Lower lobe of right lung (tissue), 2 donors: ENCODE results near the gene DOCK10. TPM values are rescaled to one million over a fixed set of nuclear protein-coding genes. Genes with fewer than 3 reads are reported as not detected.

Source experiments
- ATAC-seq, 2 donors: fragments of 200-7000 bp; cut with Tn5 transposase; one replicate each; pipeline ENCODE4 v1.9.1; 2020 to 2022; ENCODE audit warnings: mild to moderate bottlenecking in 2 of 2, moderate library complexity in 2 of 2
- DNase-seq: peaks from one replicate; pipeline ENCODE4 v3.0.0-alpha.2; 2020
- H3K27ac ChIP-seq: fragments of 200-600 bp; one replicate; pipeline ENCODE4 v1.8.0; 2022
- H3K27me3 ChIP-seq: fragments of 200-600 bp; one replicate; pipeline ENCODE4 v1.8.0; 2022; ENCODE audit warnings: low read depth
- H3K36me3 ChIP-seq: fragments of 200-600 bp; one replicate; pipeline ENCODE4 v1.8.0; 2022; ENCODE audit warnings: mild to moderate bottlenecking
- H3K4me1 ChIP-seq: fragments of 200-600 bp; one replicate; pipeline ENCODE4 v1.8.0; 2022
- H3K4me3 ChIP-seq: fragments of 200-600 bp; one replicate; pipeline ENCODE4 v1.8.0; 2022; ENCODE audit warnings: mild to moderate bottlenecking
- H3K9me3 ChIP-seq: fragments of 200-600 bp; one replicate; pipeline ENCODE4 v1.8.0; 2022
- intact Hi-C: fragments of 100-400 bp; cut with DNase I; formaldehyde crosslinking; loops from one replicate; pipeline ENCODE4 v1.11.0; 2022
- total RNA-seq: library from RNA; stranded (reverse); fragmentation: NEBNext Ultra II Directional; extraction: Animal tissue kit (Norgen Biotek cat#: 25700); gene quantifications from one replicate; pipeline ENCODE4 v1.2.1, GENCODE V29; 2021
- TF ChIP-seq, protein P1 (sequence below): fragments of 200-600 bp; IDR thresholded peaks from one replicate; pipeline ENCODE4 v1.8.0; 2022; ENCODE audit warnings: antibody characterized with exemption, mild to moderate bottlenecking
- donor health status: DM: no; HTN: yes; CAD: no; lungs with severe emphysema.

Gene DOCK10
- total RNA-seq, 1 donor from 2014 or later, result 52.3 TPM

DNA sequence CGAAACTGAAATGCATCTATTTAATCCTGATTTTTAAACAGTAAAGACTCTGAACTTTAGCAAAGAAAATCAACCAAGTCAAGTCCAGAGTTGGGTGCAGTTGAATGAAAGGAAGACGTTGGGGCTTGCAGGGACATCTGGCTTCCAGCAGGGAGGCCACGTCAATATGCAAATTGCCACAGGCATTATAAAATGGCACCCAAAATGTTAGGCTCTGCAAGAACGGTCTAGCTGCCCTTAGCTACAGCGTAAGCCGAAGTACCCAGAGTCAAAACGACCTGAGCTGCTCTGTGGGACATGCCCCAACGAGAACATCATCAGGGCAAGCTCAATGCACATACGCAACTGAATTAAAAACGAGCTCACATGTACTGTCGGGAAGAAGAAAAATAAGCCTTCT lies 30.7 kb downstream of the DOCK10 start:
- DNase-seq (no peak), ATAC-seq (no peak)
- Histone ChIP-seq H3K9me3 (no peaks in the 10 kb centered on the region), H3K4me1 (peaks cover 12% of the 10 kb centered on the region), H3K27me3 (no peaks in the 10 kb centered on the region), H3K4me3 (no peak overlapping the region), H3K27ac (no peak overlapping the region), H3K36me3 (no peaks in the 10 kb centered on the region)
- TF ChIP-seq, protein P1, sequence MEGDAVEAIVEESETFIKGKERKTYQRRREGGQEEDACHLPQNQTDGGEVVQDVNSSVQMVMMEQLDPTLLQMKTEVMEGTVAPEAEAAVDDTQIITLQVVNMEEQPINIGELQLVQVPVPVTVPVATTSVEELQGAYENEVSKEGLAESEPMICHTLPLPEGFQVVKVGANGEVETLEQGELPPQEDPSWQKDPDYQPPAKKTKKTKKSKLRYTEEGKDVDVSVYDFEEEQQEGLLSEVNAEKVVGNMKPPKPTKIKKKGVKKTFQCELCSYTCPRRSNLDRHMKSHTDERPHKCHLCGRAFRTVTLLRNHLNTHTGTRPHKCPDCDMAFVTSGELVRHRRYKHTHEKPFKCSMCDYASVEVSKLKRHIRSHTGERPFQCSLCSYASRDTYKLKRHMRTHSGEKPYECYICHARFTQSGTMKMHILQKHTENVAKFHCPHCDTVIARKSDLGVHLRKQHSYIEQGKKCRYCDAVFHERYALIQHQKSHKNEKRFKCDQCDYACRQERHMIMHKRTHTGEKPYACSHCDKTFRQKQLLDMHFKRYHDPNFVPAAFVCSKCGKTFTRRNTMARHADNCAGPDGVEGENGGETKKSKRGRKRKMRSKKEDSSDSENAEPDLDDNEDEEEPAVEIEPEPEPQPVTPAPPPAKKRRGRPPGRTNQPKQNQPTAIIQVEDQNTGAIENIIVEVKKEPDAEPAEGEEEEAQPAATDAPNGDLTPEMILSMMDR, result no peak
- intact Hi-C loops, result no loop called here

DNA sequence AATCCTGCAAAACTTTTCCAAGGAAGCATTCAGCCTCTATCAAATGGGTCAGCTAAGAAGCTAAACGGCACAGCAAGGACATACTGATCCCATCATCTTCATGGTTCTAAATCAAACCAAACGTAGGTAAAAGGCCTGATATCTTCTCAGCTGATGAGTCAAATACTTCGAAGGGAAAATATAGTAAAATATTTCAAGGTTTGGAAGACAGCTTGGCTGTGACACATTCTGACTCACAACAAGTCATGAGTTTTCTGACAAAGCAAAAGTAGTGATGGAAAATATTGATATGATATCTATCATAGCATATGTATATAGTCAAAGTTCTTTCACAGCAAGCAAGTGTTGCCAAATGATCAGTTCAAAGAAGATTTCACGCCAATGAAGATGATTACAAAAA lies 31.5 kb downstream of the DOCK10 start:
- TF ChIP-seq, protein P1, result no peak

DNA sequence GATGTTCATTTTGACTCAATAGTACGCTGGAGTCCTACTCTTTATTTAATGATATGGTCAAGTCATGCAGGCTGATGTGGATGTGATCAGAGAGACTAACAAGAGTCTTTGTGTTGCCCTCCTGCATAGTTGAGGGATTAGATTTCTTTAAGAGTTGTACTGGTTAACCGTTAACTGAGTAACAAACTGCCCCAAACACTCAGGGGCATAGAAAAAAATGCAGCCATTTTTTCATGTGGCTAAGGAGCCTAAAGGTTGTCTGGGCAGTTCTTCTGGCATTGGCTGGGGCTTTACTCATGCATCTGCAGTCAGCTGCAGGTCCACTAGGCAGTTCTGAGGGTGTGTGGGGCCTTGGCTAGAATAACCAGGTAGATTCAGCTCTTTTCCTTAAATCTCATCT lies 32.5 kb downstream of the DOCK10 start:
- H3K36me3 ChIP-seq, result no peaks in the 10 kb centered on the region
- H3K4me3 ChIP-seq, result no peak overlapping the region
- H3K27me3 ChIP-seq, result no peaks in the 10 kb centered on the region
- intact Hi-C loops, result no loop called here
- no peak for DNase-seq
- peaks cover 12% of the 10 kb centered on the region for H3K4me1 ChIP-seq
- ATAC-seq, result no peak
- H3K9me3 ChIP-seq, result no peaks in the 10 kb centered on the region
- no peak overlapping the region for H3K27ac ChIP-seq
- TF ChIP-seq, protein P1, result no peak

More for the DNA sequence above, 31.5 kb downstream of the DOCK10 start:
- Histone ChIP-seq H3K4me3 (no peak overlapping the region), H3K9me3 (no peaks in the 10 kb centered on the region), H3K4me1 (peaks cover 12% of the 10 kb centered on the region), H3K36me3 (no peaks in the 10 kb centered on the region), H3K27ac (no peak overlapping the region), H3K27me3 (no peaks in the 10 kb centered on the region)
- intact Hi-C loops, result no loop called here
- DNase-seq (no peak), ATAC-seq (no peak)

DNA sequence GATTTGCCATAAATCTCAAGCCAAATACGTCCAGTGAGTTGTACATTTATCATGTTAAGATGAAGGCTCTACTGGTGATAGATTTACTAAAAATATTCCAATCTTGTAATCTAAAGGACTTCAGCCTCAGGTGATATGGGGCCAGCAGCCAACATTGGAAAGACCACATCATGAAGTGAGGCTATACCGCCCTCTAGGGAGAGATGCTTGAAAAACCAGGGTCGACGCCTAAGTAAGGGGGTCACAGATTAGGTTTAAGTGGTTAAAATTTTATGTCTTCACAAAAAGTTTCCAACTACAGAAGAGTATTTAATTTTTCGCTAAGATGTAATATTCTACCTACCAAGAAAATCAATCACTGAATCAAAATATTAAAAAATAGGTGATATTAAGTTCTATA lies 33.3 kb downstream of the DOCK10 start:
- no peak for DNase-seq
- intact Hi-C loops, result no loop called here
- Histone ChIP-seq H3K27me3 (no peaks in the 10 kb centered on the region), H3K36me3 (no peaks in the 10 kb centered on the region), H3K27ac (no peak overlapping the region), H3K4me1 (peaks cover 12% of the 10 kb centered on the region), H3K4me3 (no peak overlapping the region), H3K9me3 (no peaks in the 10 kb centered on the region)
- ATAC-seq, result no peak
- TF ChIP-seq, protein P1, result peak; percentile 25

DNA sequence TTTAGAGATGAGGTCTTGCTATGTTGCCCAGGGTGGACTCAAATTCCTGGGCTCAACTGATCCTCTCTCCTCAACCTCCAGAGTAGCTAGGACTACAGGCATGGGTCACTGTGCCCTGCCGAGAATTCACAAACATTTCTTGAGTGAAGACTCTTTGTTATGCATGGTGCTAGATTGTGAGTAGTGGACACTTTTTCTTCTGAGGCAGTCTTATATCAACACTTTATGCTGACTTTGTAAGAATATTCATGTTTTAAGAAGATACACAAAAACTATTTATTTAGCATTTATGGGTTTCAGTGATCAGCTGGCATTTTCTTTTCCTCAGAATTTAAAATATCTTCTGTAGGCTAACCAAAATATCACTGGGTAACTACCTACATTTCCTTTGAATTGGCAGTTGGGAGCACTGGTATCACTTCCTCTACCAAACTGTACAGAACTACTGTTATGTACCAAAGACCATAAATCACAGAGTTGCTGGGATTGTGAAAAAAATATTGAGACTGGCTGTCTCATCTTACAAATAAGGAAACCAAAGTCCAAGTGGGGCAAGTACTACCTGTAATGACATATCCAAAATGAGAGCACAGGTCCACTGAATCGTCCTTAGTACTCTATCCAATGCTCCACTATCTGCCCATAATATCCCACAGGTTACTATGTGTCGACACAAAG lies 34.0 kb downstream of the DOCK10 start:
- no peaks in the 10 kb centered on the region for H3K27me3 ChIP-seq
- TF ChIP-seq, protein P1, result no peak
- intact Hi-C loops, result no loop called here
- ATAC-seq (peak in 1 of 2 donors; percentile 34), DNase-seq (no peak)
- no peak overlapping the region for H3K4me3 ChIP-seq
- no peak overlapping the region for H3K27ac ChIP-seq
- no peaks in the 10 kb centered on the region for H3K9me3 ChIP-seq
- no peaks in the 10 kb centered on the region for H3K36me3 ChIP-seq
- peaks cover 12% of the 10 kb centered on the region for H3K4me1 ChIP-seq
